ENCODE results near the gene PRDM16.

DNA sequence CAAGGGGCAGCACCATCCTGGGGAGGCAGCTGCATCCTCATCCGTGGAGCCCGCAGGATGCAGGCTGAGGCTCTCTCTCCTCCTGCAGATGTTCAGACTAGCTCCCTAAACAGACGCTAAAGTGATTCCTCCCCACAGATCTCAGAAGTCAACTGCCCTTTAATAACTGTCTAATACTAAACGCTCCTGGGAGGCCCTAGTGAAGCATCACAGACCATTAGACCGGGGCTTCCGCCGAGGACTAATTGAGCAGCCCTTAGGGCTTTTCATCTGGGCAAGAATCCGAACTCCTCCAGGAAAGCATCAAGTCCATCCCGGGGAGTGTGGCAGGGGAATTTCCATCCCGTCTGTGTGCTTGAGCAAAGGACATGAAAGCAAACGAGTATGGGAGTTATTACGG is 40.4 kb downstream of the PRDM16 start:
- TF ChIP-seq CTCF (IDR thresholded peaks at IDR 0.05) (no peak), POLR2A (IDR thresholded peaks at IDR 0.05) (no peak)

All from testis (tissue), 2 donors.